Measurements from ENCODE around the gene ZCCHC7. TPM values are rescaled to one million over a fixed set of nuclear protein-coding genes. Genes with fewer than 3 reads are reported as not detected.

ZCCHC7 gene
- total and polyA plus RNA-seq, 10 of the 15 experiments (the other 5 are each of a cell fraction or from before 2014, with no cell fraction given) = 42.9 to 178 (median 53.3) TPM

DNA sequence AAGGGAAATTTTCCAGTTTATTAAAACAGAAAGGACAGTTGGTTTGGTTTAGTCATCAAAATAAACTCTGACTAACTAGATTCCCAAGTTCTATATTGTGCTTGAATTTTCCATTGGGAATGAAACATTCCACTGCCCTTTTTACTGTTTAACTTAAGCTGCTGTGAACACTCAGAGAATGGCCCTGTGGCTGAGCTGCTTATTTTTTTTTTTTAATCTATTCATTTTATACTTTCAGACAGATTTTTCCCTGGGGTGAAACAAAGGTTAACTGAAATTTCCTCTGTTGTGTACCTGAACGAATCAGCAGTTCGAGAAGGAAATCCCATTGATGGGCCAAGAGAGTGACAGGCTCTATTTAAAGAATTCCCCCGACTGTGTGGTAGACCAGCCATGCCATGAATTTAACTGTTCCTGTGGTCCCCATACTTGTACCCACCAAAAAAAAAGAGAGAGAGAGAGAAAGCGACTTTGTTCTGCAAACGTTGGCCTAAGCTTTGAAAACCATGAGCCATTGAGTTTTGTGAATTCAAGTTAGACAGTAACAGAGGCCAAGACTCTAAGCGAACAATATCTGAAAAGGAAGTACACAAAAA, 163.5 kb downstream of the ZCCHC7 start (continued):
- TF ChIP-seq, protein P1, sequence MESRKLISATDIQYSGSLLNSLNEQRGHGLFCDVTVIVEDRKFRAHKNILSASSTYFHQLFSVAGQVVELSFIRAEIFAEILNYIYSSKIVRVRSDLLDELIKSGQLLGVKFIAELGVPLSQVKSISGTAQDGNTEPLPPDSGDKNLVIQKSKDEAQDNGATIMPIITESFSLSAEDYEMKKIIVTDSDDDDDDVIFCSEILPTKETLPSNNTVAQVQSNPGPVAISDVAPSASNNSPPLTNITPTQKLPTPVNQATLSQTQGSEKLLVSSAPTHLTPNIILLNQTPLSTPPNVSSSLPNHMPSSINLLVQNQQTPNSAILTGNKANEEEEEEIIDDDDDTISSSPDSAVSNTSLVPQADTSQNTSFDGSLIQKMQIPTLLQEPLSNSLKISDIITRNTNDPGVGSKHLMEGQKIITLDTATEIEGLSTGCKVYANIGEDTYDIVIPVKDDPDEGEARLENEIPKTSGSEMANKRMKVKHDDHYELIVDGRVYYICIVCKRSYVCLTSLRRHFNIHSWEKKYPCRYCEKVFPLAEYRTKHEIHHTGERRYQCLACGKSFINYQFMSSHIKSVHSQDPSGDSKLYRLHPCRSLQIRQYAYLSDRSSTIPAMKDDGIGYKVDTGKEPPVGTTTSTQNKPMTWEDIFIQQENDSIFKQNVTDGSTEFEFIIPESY (IDR thresholded peaks at IDR 0.05) = no peak
- TF ChIP-seq JUND (IDR thresholded peaks at IDR 0.05; ENCODE audit: low read depth, low read length) = no peak
- TF ChIP-seq, protein P2, sequence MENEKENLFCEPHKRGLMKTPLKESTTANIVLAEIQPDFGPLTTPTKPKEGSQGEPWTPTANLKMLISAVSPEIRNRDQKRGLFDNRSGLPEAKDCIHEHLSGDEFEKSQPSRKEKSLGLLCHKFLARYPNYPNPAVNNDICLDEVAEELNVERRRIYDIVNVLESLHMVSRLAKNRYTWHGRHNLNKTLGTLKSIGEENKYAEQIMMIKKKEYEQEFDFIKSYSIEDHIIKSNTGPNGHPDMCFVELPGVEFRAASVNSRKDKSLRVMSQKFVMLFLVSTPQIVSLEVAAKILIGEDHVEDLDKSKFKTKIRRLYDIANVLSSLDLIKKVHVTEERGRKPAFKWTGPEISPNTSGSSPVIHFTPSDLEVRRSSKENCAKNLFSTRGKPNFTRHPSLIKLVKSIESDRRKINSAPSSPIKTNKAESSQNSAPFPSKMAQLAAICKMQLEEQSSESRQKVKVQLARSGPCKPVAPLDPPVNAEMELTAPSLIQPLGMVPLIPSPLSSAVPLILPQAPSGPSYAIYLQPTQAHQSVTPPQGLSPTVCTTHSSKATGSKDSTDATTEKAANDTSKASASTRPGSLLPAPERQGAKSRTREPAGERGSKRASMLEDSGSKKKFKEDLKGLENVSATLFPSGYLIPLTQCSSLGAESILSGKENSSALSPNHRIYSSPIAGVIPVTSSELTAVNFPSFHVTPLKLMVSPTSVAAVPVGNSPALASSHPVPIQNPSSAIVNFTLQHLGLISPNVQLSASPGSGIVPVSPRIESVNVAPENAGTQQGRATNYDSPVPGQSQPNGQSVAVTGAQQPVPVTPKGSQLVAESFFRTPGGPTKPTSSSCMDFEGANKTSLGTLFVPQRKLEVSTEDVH (IDR thresholded peaks at IDR 0.05; ENCODE audit: low read depth, partially characterized antibody) = no peak
- no peak for TF ChIP-seq RFX5 (IDR thresholded peaks at IDR 0.05; ENCODE audit: low read depth, low read length)
- TF ChIP-seq, protein P3, sequence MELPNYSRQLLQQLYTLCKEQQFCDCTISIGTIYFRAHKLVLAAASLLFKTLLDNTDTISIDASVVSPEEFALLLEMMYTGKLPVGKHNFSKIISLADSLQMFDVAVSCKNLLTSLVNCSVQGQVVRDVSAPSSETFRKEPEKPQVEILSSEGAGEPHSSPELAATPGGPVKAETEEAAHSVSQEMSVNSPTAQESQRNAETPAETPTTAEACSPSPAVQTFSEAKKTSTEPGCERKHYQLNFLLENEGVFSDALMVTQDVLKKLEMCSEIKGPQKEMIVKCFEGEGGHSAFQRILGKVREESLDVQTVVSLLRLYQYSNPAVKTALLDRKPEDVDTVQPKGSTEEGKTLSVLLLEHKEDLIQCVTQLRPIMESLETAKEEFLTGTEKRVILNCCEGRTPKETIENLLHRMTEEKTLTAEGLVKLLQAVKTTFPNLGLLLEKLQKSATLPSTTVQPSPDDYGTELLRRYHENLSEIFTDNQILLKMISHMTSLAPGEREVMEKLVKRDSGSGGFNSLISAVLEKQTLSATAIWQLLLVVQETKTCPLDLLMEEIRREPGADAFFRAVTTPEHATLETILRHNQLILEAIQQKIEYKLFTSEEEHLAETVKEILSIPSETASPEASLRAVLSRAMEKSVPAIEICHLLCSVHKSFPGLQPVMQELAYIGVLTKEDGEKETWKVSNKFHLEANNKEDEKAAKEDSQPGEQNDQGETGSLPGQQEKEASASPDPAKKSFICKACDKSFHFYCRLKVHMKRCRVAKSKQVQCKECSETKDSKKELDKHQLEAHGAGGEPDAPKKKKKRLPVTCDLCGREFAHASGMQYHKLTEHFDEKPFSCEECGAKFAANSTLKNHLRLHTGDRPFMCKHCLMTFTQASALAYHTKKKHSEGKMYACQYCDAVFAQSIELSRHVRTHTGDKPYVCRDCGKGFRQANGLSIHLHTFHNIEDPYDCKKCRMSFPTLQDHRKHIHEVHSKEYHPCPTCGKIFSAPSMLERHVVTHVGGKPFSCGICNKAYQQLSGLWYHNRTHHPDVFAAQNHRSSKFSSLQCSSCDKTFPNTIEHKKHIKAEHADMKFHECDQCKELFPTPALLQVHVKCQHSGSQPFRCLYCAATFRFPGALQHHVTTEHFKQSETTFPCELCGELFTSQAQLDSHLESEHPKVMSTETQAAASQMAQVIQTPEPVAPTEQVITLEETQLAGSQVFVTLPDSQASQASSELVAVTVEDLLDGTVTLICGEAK (IDR thresholded peaks at IDR 0.05; ENCODE audit: borderline replicate concordance) = no peak
- TF ChIP-seq RCOR1 (conservative IDR thresholded peaks at IDR 0.05; ENCODE audit: low read depth, low read length) = no peak
- peak; percentile 37; the same call in 1 of the 2 replicates for TF ChIP-seq DPF2 (IDR thresholded peaks at IDR 0.05)
- no peak for TF ChIP-seq SRF (IDR thresholded peaks at IDR 0.05; ENCODE audit: low read depth in 2 of 2, low read length in 2 of 2)
- peak; percentile 65 for TF ChIP-seq MEF2B (IDR thresholded peaks at IDR 0.05; ENCODE audit: partially characterized antibody, poor library complexity, severe bottlenecking)
- no peak; the same call in 1 of the 2 replicates for TF ChIP-seq SMARCA5 (IDR thresholded peaks at IDR 0.05)
- TF ChIP-seq, protein P4, sequence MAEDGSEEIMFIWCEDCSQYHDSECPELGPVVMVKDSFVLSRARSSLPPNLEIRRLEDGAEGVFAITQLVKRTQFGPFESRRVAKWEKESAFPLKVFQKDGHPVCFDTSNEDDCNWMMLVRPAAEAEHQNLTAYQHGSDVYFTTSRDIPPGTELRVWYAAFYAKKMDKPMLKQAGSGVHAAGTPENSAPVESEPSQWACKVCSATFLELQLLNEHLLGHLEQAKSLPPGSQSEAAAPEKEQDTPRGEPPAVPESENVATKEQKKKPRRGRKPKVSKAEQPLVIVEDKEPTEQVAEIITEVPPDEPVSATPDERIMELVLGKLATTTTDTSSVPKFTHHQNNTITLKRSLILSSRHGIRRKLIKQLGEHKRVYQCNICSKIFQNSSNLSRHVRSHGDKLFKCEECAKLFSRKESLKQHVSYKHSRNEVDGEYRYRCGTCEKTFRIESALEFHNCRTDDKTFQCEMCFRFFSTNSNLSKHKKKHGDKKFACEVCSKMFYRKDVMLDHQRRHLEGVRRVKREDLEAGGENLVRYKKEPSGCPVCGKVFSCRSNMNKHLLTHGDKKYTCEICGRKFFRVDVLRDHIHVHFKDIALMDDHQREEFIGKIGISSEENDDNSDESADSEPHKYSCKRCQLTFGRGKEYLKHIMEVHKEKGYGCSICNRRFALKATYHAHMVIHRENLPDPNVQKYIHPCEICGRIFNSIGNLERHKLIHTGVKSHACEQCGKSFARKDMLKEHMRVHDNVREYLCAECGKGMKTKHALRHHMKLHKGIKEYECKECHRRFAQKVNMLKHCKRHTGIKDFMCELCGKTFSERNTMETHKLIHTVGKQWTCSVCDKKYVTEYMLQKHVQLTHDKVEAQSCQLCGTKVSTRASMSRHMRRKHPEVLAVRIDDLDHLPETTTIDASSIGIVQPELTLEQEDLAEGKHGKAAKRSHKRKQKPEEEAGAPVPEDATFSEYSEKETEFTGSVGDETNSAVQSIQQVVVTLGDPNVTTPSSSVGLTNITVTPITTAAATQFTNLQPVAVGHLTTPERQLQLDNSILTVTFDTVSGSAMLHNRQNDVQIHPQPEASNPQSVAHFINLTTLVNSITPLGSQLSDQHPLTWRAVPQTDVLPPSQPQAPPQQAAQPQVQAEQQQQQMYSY (CRISPR knock-in tag; IDR thresholded peaks at IDR 0.05) = no peak
- no peak for TF ChIP-seq TCF12 (IDR thresholded peaks at IDR 0.05; ENCODE audit: low read depth, low read length)
- TF ChIP-seq BCL11A (IDR thresholded peaks at IDR 0.05; ENCODE audit: low read depth, low read length) = no peak
- no peak for TF ChIP-seq STAT1 (conservative IDR thresholded peaks at IDR 0.05)
- TF ChIP-seq PAX5 (IDR thresholded peaks at IDR 0.05; ENCODE audit: borderline replicate concordance, low read depth, low read length) = no peak
- TF ChIP-seq NBN (IDR thresholded peaks at IDR 0.05) = peak; percentile 77
- no peak for TF ChIP-seq ZNF622 (IDR thresholded peaks at IDR 0.05)
- no peak for TF ChIP-seq HDAC6 (IDR thresholded peaks at IDR 0.05; ENCODE audit: unreplicated experiment)
- no peak for TF ChIP-seq SPI1 (IDR thresholded peaks at IDR 0.05; ENCODE audit: borderline replicate concordance, insufficient read depth, low read depth, low read length)

Data from GM12878 (cell line).